HL-60 (cell line): ENCODE data around the gene SOD1.

Source experiments
- DNase-seq, 2 experiments: peaks; one replicate each; pipeline ENCODE4 v3.0.0-alpha.2; 2010 to 2020; ENCODE audit warnings: low read depth in 1 of 2, low spot score in 1 of 2
- H3K27ac ChIP-seq: fragments of 250-450 bp; sonication (Bioruptor Pico); replicated peaks from 2 replicates; pipeline ENCODE4 v1.5.1; 2020; ENCODE audit warnings: mild to moderate bottlenecking, moderate library complexity
- H3K27me3 ChIP-seq: fragments of 250-450 bp; sonication (Bioruptor Pico); 2 replicates; pipeline ENCODE4 v1.5.1; 2021; ENCODE audit warnings: mild to moderate bottlenecking, moderate library complexity; ENCODE audit not compliant: insufficient read depth, poor library complexity, severe bottlenecking
- H3K4me3 ChIP-seq: replicated peaks from 2 replicates; pipeline ENCODE4 v1.5.1; 2011; ENCODE audit warnings: mild to moderate bottlenecking, control low read depth, low read length; ENCODE audit not compliant: insufficient read depth
- GABPA ChIP-seq: IDR thresholded peaks from 2 replicates; pipeline ENCODE4 v1.6.1; 2012; ENCODE audit warnings: low read depth
- POLR2AphosphoS5 ChIP-seq: IDR thresholded peaks from 2 replicates; pipeline ENCODE4 v1.6.1; 2012; ENCODE audit warnings: low read depth
- SPI1 ChIP-seq: IDR thresholded peaks from 2 replicates; pipeline ENCODE4 v1.6.1; 2012; ENCODE audit warnings: low read depth, mild to moderate bottlenecking, borderline replicate concordance
- TF ChIP-seq, protein P1 (sequence below): IDR thresholded peaks from 2 replicates; pipeline ENCODE4 v1.6.1; 2012; ENCODE audit warnings: low read depth; ENCODE audit not compliant: insufficient replicate concordance
- TF ChIP-seq, protein P2 (sequence below): IDR thresholded peaks from one replicate; pipeline ENCODE4 v1.5.1; 2011; ENCODE audit warnings: low read length, control low read depth, inconsistent platforms; ENCODE audit not compliant: insufficient read depth

Gene SOD1

DNA sequence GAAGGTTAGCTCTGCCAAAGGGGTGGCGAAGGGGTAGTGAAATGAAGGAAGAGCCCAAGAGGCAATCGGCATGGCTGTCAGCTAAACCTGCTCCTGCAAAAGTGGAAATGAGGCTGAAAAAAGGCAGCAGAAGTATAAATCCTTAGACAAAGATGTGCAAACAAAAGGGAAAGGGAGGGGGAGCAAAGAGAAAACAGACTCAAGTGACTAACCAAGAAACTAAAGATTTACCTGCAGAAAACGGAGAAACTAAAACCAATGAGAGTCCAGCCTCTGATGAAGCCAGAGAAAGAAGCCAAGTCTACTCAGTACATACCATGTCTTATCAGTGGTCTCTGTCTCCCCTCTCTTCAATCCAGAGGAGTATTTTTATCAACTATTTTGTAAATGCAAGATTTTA, 47.1 kb downstream of the SOD1 start:
- TF ChIP-seq, protein P1, sequence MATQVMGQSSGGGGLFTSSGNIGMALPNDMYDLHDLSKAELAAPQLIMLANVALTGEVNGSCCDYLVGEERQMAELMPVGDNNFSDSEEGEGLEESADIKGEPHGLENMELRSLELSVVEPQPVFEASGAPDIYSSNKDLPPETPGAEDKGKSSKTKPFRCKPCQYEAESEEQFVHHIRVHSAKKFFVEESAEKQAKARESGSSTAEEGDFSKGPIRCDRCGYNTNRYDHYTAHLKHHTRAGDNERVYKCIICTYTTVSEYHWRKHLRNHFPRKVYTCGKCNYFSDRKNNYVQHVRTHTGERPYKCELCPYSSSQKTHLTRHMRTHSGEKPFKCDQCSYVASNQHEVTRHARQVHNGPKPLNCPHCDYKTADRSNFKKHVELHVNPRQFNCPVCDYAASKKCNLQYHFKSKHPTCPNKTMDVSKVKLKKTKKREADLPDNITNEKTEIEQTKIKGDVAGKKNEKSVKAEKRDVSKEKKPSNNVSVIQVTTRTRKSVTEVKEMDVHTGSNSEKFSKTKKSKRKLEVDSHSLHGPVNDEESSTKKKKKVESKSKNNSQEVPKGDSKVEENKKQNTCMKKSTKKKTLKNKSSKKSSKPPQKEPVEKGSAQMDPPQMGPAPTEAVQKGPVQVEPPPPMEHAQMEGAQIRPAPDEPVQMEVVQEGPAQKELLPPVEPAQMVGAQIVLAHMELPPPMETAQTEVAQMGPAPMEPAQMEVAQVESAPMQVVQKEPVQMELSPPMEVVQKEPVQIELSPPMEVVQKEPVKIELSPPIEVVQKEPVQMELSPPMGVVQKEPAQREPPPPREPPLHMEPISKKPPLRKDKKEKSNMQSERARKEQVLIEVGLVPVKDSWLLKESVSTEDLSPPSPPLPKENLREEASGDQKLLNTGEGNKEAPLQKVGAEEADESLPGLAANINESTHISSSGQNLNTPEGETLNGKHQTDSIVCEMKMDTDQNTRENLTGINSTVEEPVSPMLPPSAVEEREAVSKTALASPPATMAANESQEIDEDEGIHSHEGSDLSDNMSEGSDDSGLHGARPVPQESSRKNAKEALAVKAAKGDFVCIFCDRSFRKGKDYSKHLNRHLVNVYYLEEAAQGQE, result no peak
- TF ChIP-seq GABPA (no peak), POLR2AphosphoS5 (no peak)
- no peaks in the 10 kb centered on the region for H3K27me3 ChIP-seq
- DNase-seq, result no peak
- H3K4me3 ChIP-seq, result no peak overlapping the region
- H3K27ac ChIP-seq, result no peak overlapping the region

DNA sequence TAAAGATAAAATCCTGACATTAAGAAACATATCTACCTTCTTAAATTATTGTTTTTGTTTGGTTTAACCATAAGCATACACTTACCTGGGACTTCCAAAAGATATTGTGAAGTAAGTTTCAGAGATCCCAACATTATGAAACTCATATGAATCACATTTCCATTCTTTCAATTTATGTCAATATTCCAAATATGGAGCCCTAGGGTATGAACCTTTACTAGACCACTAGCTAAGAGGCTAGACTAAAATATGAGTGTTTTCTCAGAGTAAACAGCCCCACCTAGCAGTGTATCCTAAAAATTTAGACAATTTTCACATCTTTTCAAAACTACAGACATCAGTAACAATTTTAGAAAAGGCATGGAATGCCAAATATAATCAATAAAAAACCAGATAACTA, 48.0 kb downstream of the SOD1 start:
- no peak for DNase-seq
- TF ChIP-seq GABPA (no peak), POLR2AphosphoS5 (no peak), SPI1 (no peak)
- TF ChIP-seq, protein P1, result no peak
- TF ChIP-seq, protein P2, sequence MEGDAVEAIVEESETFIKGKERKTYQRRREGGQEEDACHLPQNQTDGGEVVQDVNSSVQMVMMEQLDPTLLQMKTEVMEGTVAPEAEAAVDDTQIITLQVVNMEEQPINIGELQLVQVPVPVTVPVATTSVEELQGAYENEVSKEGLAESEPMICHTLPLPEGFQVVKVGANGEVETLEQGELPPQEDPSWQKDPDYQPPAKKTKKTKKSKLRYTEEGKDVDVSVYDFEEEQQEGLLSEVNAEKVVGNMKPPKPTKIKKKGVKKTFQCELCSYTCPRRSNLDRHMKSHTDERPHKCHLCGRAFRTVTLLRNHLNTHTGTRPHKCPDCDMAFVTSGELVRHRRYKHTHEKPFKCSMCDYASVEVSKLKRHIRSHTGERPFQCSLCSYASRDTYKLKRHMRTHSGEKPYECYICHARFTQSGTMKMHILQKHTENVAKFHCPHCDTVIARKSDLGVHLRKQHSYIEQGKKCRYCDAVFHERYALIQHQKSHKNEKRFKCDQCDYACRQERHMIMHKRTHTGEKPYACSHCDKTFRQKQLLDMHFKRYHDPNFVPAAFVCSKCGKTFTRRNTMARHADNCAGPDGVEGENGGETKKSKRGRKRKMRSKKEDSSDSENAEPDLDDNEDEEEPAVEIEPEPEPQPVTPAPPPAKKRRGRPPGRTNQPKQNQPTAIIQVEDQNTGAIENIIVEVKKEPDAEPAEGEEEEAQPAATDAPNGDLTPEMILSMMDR, result no peak

GRCh38 chr21:31708541-31708940, 49.0 kb downstream of the SOD1 start:
- TF ChIP-seq GABPA, result no peak
- no peak for TF ChIP-seq SPI1
- no peak for TF ChIP-seq POLR2AphosphoS5
- TF ChIP-seq, protein P1, result no peak
- TF ChIP-seq, protein P2, result no peak
- H3K27ac ChIP-seq, result no peak overlapping the region
- H3K4me3 ChIP-seq, result no peak overlapping the region
- no peak for DNase-seq
- no peaks in the 10 kb centered on the region for H3K27me3 ChIP-seq

More for the DNA sequence above, 48.0 kb downstream of the SOD1 start:
- H3K27ac ChIP-seq, result no peak overlapping the region
- no peaks in the 10 kb centered on the region for H3K27me3 ChIP-seq
- H3K4me3 ChIP-seq, result no peak overlapping the region

- TF ChIP-seq, protein P2, result no peak
- TF ChIP-seq, protein P1, result no peak
- TF ChIP-seq GABPA, result no peak
- no peak for TF ChIP-seq POLR2AphosphoS5
- TF ChIP-seq SPI1, result no peak
- Histone ChIP-seq H3K27me3 (no peaks in the 10 kb centered on the region), H3K4me3 (no peak overlapping the region), H3K27ac (no peak overlapping the region)
- no peak for DNase-seq
These were observed 51.1 kb downstream of the SOD1 start for GRCh38 chr21:31710586-31710985.
